Cerebellar cortex (tissue), 1 donor: ENCODE results near the gene NR5A2.

Experiments used
- DNase-seq: peaks from one replicate; pipeline ENCODE4 v3.0.0-alpha.2; 2015; ENCODE audit warnings: low spot score

NR5A2 gene

GRCh38 chr1:200027264-200027823 lies at the start of gene NR5A2:
NR5A2 (plus strand) TSS chr1:200027710; CDS start chr1:200027848, 138 bp downstream.
- DNase-seq = no peak

GRCh38 chr1:199978408-199978940 lies 49.0 kb upstream of the NR5A2 start:
- DNase-seq = no peak

- no peak for DNase-seq
These were observed 48.4 kb upstream of the NR5A2 start for GRCh38 chr1:199979071-199979470.

GRCh38 chr1:199981584-199981983 lies 45.9 kb upstream of the NR5A2 start:
- DNase-seq = no peak

- DNase-seq = no peak
These were observed 44.9 kb upstream of the NR5A2 start for GRCh38 chr1:199982606-199983005.

GRCh38 chr1:199983531-199983930 lies 44.0 kb upstream of the NR5A2 start:
- no peak for DNase-seq

- no peak for DNase-seq
These were observed 32.3 kb upstream of the NR5A2 start for GRCh38 chr1:199995096-199995685.

GRCh38 chr1:200005165-200005564 lies 22.3 kb upstream of the NR5A2 start:
- DNase-seq = no peak

- no peak for DNase-seq
These were observed 20.8 kb upstream of the NR5A2 start for GRCh38 chr1:200006711-200007110.

- DNase-seq = no peak
These were observed 11.7 kb upstream of the NR5A2 start for GRCh38 chr1:200015811-200016210.

- no peak for DNase-seq
These were observed 5.8 kb upstream of the NR5A2 start for GRCh38 chr1:200021577-200022238.

- DNase-seq = no peak
These were observed 5.2 kb upstream of the NR5A2 start for GRCh38 chr1:200022239-200022804.

- no peak for DNase-seq
These were observed 1.1 kb downstream of the NR5A2 start for GRCh38 chr1:200028586-200029034.

- no peak for DNase-seq
These were observed 1.7 kb downstream of the NR5A2 start for GRCh38 chr1:200029035-200029821.

- DNase-seq = no peak
These were observed 2.3 kb downstream of the NR5A2 start for GRCh38 chr1:200029822-200030152.

- DNase-seq = no peak
These were observed 3.3 kb downstream of the NR5A2 start for GRCh38 chr1:200030791-200031190.

GRCh38 chr1:200033511-200034261 lies 6.2 kb downstream of the NR5A2 start:
- no peak for DNase-seq

GRCh38 chr1:200034262-200034557 lies 6.7 kb downstream of the NR5A2 start:
- DNase-seq = no peak

- no peak for DNase-seq
These were observed 7.4 kb downstream of the NR5A2 start for GRCh38 chr1:200034761-200035396.

- no peak for DNase-seq
These were observed 8.0 kb downstream of the NR5A2 start for GRCh38 chr1:200035397-200035955.
